Cardiac fibroblast (primary cell): ENCODE results near the gene FGFR3.

Source experiments
- DNase-seq, 2 donors: peaks; one replicate each; pipeline versions ENCODE4 v3.0.0 to v3.0.0-alpha.2; 2010; ENCODE audit warnings: low read depth in 2 of 2
- H3K4me3 ChIP-seq, 2 donors: replicated peaks in 1 of 2; 1 replicate in 1 of 2; 2 replicates in 1 of 2; pipeline ENCODE4 v1.5.1; 2011; ENCODE audit warnings: low read depth in 2 of 2, low read length in 2 of 2, mild to moderate bottlenecking in 2 of 2, moderate library complexity in 1 of 2
- CTCF ChIP-seq: IDR thresholded peaks from one replicate; pipeline ENCODE4 v1.5.1; 2011; ENCODE audit warnings: low read depth, mild to moderate bottlenecking, low read length, inconsistent platforms

The FGFR3 gene

GRCh38 chr4:1775731-1776500 lies 17.2 kb upstream of the FGFR3 start:
- TF ChIP-seq CTCF = no peak
- peak in 1 of 2 donors; percentile 19 for DNase-seq
- H3K4me3 ChIP-seq = no peak overlapping the region

GRCh38 chr4:1776521-1777161 lies 16.5 kb upstream of the FGFR3 start:
- H3K4me3 ChIP-seq = no peak overlapping the region
- TF ChIP-seq CTCF = no peak
- no peak for DNase-seq

GRCh38 chr4:1777822-1778641 lies 15.1 kb upstream of the FGFR3 start:
- peak in 1 of 2 donors; percentile 21 for DNase-seq
- no peak overlapping the region for H3K4me3 ChIP-seq

GRCh38 chr4:1778642-1779392 lies 14.3 kb upstream of the FGFR3 start:
- TF ChIP-seq CTCF = no peak
- no peak overlapping the region for H3K4me3 ChIP-seq
- DNase-seq = no peak

More at GRCh38 chr4:1777822-1778641, 15.1 kb upstream of the FGFR3 start:
- TF ChIP-seq CTCF = peak; percentile 12

GRCh38 chr4:1779588-1780382 lies 13.3 kb upstream of the FGFR3 start:
- DNase-seq = no peak
- H3K4me3 ChIP-seq = no peak overlapping the region
- no peak for TF ChIP-seq CTCF

- no peak for DNase-seq
- no peak overlapping the region for H3K4me3 ChIP-seq
Measured at GRCh38 chr4:1780435-1780834, 12.7 kb upstream of the FGFR3 start.

More at GRCh38 chr4:1780435-1780834, 12.7 kb upstream of the FGFR3 start:
- no peak for TF ChIP-seq CTCF
